Measurements from ENCODE around the gene FAM193A.
"Not testable (repeated sequence)": the region's sequence is repeated elsewhere in the genome, so short reads cannot be mapped to it uniquely, and the experiment has no call there.

Gene FAM193A

DNA sequence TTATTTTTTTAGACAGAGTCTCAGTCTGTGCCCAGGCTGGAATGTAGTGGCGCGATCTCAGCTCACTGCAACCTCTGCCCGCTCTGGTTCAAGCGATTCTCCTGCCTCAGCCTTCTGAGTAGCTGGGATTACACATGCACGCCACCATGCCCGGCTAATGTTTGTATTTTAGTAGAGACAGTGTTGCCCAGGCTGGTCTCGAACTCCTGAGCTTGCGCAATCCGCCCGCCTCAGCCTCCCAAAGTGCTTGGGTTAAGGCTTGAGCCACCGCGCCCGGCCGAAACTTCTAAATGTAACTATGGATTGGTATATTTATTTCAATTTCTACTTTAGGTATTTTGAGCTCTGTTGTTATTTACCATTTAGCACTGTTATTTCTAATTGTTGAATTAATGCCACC is 79.4 kb downstream of the FAM193A start:
- no peak for DNase-seq (ENCODE audit: low spot score)

DNA sequence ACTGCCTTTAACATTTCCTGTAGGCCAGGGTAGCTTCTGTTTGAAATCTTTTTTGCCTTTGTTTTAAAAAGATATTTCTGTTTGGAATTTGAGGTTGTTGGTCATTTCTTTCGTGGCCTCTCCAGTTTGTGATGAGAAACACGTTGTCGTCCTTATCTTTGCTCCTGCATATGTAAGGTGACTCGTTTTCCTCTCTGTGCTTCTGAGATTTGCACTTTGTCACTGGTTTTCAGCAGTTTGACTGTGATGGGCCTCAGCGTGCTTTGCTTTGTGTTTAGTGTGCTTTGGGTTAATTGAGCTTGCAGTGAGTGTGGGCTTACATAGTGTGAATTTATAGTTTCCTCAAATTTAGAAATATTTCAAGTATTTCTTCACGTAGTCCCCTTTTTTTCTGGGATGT is 81.5 kb downstream of the FAM193A start:
- DNase-seq (ENCODE audit: low spot score) = no peak

DNA sequence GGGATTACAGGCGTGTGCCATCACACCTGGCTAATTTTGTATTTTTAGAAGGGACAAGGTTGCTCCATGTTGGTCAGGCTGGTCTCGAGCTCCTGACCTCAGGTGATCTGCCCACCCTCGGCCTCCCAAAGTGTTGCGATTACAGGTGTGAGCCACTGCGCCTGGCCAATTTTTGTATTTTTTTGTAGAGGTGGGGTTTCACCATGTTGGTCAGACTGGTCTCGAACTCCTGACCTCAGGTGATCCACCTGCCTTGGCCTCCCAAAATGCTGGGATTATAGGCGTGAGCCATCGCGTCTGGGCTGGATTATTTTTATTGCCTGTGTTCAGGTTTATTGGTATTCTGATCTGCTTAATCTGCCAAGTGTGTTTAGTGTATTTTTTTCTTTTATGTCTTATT is 82.3 kb downstream of the FAM193A start:
- not testable (repeated sequence) for DNase-seq (ENCODE audit: low spot score)

DNA sequence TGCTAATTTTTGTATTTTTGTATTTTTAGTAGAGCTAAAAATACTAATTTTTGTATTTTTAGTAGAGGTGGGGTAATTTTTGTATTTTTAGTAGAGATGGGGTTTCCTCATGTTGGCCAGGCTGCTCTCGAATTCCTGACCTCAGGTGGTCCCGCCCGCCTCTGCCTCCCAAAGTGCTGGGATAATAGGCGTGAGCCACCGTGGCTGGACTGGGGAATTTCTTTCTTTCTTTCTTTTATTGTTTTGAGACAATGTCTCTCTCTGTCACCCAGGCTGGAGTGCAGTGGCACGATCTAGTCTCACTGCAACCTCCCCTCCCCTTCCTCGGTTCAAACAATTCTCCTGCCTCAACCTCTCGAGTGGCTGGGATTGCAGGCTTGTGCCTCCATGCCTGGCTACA is 83.0 kb downstream of the FAM193A start:
- no peak for DNase-seq (ENCODE audit: low spot score)

DNA sequence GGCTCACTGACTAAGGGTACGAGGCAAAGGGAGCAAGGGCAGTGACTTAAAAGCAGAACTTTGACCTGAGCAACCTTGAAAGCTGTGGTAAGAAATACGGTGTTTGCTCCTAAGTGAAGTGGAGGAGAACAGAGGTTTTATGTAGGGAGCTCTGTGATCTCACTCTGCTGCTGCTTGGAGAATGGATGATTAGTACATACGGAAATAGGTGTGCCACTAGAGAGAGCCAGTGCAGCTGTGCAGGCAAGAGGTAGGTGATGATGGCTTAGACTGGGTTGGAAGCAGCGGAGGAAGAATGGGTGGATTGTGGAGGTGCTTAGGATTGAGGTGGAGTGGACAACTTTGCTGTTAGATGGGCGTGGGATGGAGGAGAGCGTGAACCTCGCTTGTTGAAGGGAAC is 85.0 kb downstream of the FAM193A start:
- DNase-seq (ENCODE audit: low spot score) = no peak

DNA sequence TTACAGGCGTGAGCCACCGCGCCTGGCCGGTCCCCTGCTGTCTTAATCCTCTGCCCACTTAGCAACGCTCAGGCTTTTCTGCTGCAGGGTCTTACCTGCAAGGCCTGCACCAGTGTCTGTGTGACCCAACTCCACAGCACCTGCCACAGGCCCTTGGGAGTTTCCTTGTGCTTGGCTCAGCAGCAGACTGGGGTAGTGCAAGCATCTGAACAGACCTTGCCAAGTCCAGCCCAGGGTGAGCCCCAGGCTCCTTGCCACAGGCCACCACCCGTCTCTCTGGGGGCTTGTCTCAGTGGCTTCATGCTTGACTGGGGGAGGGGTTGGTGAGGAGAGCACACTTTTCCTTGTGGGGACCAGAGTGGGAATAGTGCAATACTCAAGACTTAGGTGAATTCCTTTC is 87.0 kb downstream of the FAM193A start:
- DNase-seq (ENCODE audit: low spot score) = no peak

DNA sequence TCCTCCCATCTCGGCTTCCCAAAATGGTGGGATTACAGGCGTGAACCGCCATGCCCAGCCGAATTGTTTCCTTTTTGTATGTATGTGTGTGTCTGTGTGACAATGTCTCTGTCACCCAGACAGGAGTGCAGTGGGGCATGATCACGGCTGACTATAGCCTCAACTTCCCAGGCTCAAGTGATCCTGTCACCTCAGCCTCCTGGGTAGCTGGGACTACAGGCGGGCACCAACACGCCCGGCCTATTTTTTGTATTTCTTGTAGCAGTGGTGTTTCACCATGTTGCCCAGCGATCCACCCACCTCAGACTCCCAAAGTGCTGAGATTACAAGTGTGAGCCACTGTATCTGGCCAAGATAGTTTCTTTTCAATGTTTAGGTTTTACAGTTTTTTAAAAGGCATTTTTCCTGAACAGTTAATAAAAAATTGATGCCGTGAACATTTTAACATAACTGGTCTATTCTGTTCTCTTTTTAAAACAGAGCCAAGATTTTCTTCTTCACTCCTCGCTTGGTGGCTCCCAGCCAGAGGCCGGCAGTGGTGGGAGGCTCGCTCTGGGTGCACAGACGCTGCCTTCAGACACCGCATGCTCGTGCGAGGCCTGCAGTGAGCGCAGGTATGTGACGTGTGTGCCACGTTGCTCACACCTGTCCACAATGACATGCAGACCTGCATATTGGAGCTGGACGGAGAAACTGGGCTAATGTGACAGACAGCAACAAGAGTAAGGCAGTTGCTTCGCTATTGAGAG is 88.5 kb downstream of the FAM193A start:
- DNase-seq (ENCODE audit: low spot score) = no peak

DNA sequence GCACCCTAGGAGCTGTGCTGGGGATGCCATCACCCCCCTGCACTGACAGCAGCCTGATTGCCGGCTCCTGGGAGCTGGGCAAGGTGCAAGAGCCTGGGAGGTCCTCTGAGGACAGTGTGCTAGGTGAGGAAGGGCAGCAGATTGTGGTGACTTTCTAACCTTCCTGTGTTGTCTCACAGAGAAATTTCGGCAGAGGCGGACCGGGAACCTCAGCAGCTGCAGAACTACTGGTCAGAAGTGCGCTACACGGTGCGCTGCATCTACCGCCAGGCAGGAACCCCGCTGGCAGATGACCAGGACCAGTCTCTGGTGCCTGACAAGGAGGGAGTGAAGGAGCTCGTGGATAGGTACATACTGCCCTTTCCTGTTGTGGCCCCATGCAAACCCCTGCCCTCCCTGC is 89.8 kb downstream of the FAM193A start:
- DNase-seq (ENCODE audit: low spot score) = no peak

DNA sequence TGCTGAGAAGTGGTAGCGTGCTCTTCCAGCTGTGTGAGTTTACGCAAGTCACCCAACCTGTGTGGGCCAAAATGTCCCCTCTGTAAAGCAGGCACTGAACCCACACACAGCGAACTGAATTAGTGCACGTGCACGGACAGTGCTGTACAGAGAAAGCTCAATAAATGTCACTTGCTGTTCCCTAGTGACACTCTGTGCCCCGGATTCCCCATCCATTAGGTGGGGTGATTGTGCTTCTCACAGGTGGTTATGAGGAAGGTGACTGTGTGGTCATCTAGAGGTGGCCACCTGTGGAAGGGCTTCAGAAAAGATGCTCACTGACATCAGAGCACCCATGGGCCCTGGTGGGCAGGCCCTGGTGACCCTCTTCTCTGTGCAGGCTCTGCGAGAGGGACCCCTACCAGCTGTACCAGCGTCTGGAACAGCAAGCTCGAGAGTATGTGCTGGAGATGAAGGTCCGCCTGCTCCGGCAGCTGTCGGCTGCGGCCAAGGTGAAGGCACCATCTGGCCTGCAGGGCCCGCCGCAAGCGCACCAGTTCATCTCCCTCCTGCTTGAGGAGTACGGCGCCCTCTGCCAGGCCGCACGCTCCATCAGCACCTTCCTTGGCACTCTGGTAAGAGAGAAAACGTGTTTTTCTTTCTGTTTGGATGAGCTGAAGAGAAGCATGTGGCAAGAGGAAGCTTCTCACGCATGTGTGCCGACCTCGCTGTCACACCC is 94.3 kb downstream of the FAM193A start:
- no peak for DNase-seq (ENCODE audit: low spot score)

DNA sequence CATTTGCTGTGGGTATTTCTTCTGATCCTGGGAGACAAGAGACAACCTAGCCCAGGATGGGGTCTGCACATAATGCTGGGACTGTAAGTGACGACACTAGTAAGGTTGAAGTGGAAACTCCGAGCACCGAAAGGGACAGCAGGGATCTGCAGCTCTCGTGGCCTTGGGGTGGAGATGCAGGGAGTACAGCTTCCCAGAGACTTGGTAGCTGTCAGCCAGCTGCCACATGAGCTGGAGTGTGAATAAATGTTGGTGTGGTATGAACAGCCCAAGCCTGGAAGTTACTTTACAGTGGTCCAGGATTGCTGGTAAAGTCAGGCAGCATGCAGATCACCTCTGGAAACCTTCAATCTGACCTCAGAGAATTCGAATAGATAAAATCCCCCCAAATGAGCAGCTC is 97.6 kb downstream of the FAM193A start:
- DNase-seq (ENCODE audit: low spot score) = no peak

DNA sequence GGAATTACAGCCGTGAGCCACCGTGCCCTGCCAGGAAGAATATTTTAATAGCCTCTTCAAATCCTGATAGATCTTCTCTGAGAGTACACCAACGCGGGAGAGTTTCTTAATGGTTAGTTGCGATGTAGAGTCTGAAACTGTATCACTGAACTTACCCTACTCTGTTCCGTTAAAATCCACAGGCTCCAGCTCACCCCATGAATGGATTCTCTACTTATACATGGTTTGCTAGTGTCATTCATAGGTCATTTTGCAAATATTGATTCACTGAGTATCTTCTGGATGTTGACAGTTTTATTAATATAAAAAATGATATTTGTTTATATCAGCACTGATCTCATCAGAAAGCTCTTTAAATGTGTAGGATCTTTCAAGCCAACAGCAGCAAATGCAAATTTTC is 99.9 kb downstream of the FAM193A start:
- DNase-seq (ENCODE audit: low spot score) = no peak

DNA sequence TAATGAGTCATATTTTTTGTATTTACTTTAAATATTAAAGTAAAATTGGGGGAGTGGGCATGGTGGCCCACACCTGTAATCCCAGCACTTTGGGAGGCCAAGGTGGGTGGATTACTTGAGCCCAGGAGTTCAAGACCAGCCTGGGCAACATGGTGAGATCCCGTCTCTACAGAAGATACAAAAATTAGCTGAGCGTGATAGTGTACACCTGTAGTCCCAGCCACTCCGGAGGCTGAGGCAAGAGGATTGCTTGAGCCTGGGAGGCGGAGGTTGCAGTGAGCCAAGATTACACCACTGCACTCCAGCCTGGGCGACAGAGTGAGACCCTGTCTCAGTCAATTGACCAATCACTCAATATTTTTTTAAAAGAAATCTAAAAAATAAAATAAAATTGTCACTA is 100.5 kb downstream of the FAM193A start:
- DNase-seq (ENCODE audit: low spot score) = not testable (repeated sequence)

DNA sequence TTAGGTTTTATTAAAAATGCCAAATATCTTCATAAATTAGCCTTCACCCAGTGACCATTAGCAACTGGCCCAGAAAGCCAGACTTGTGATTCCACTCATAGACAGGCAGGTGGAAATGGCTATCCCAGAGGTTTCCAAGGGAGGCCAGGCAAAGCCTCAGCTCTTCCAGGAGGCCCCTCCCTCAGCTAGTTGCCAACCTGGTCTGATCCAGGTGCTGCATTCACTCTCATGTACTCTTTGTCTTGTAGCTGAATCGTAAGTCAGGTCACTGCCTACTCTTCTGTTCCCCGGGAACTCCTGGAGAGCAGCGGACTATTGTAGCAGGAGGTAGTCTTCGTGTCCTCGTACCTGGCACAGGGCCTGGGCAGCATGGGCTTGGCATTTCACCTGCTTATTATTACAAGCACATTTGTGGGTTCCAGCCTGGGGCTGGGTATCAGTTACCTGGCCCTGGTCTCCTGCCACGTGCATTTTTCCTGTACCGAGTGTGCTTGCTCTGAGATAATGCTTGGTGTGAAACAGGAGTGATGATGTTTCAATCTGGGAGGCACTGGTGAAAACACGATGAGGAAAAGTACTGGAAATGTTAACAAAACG is 101.6 kb downstream of the FAM193A start:
- DNase-seq (ENCODE audit: low spot score) = no peak

DNA sequence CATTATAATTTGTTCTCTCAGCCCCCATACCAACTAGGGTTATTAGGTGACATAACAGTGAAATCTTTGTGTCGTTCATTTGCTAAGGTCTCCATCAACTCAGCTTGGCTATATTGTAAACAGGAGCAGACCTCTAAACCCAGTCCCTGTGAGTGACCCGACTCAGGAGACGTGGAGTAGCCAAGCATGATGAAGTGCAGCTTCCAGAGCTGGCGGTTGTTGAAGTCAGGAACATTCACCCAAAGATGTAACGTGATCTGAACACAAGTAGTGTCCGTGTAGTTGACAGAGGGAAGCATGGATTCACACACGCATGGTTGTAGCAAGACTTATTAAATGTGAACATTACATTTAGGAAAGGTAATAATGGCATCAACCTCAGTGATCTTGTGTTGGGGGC is 102.3 kb downstream of the FAM193A start:
- DNase-seq (ENCODE audit: low spot score) = no peak

DNA sequence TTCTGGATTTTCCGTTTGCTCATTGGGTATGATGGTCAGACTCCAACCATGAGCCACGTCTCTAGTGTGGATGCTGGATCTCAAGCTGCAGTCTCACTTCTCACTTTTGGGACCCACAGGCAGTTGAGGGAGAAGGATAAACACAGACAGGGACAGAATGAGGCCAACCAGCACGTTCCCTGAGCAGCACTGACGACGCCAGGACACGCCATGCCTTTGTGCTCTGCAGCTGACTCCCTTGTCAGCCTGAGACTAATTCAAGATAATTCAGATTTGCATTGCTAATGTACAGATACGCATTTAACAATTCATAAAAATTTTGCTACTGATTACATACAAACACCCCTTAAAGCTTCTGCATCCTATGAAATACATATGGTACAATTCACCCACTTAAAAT is 106.5 kb downstream of the FAM193A start:
- DNase-seq (ENCODE audit: low spot score) = no peak

DNA sequence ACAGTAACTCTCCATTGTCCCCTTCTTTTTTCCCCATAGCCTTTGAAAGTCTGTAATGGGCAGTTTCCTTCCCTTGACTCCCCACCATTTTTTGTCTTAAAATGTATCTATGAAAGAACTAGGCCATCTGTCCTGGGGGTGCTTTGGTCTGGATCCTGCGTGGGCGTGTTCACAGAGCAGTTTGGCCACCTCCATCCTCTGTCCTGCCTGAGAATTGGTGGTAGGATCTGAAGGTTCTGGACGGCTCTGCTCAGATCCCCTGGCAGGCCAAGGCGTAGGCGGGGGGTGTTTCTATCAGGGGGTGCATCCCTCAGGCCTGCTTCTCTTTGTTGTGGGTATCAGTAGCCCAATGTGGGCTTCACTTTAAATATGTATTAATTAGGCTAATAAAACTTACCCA is 107.1 kb downstream of the FAM193A start:
- no peak for DNase-seq (ENCODE audit: low spot score)

DNA sequence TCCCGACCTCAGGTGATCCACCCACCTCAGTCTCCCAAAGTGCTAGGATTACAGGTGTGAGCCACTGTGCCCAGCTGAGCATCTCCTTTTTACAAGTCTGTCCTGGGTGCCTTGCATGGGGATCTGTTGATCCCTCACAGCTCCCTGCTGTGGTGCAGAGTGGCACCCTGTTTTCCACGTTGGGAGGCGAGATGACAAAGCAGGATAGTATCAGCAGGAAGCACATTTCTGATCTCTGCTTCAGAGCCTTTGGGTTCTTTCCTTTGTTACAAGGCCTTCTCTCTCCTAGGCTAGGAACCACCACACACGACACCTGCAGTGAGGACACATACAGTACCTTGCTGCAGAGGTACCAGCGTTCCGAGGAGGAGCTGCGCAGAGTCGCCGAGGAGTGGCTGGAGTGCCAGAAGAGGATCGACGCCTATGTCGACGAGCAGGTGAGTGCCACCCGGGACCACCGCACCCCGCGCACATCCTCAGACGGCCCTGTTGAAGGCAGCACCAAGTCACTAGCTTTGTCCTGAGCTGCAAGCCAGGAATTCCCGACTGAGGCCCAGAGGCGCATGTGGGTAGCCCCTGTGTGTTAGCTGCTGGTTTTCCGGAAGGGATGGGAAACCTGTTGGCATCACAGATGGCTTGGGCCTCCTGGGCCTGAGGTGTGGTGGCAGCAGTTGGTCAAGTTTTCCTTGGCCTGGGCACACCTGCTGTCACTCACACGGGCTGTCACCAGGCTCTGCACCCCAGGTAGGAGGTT is 110.1 kb downstream of the FAM193A start:
- DNase-seq (ENCODE audit: low spot score) = no peak

DNA sequence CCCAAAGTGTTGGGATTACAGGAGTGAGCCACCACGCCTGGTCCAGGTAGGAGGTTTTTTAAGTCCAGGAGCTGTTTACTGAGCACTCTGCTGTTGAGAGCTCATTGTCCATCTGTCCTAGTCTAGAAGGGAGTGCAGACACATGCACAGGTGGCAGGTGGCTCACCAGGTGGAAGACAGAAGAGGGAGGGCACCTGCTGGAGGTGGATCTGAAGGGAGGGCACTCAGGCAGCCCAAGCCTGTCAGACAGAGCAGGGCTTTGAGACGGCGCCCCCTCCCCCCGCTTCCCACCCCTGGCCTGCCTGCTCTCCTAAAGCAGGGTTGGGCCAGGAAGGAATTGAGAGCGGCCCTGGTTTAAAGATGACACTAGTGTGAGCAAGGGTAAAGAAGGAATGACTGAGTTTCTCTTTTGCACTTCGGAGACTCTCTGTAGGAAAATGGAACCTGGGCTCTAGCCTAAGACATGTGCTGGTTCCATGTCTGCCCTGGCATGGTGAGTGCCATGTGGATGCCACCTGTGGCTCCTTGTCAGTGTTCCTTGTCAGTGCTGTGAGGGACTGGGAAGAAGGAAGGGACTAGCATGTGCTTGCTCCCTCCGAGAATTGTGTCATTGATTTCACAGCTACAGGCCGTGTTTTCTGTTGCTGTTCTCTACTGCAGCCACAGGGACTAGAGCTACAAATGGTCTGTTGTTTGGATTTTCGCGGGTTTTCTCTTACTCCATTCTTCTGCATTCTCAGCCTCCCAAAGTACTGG is 111.1 kb downstream of the FAM193A start:
- DNase-seq (ENCODE audit: low spot score) = no peak

DNA sequence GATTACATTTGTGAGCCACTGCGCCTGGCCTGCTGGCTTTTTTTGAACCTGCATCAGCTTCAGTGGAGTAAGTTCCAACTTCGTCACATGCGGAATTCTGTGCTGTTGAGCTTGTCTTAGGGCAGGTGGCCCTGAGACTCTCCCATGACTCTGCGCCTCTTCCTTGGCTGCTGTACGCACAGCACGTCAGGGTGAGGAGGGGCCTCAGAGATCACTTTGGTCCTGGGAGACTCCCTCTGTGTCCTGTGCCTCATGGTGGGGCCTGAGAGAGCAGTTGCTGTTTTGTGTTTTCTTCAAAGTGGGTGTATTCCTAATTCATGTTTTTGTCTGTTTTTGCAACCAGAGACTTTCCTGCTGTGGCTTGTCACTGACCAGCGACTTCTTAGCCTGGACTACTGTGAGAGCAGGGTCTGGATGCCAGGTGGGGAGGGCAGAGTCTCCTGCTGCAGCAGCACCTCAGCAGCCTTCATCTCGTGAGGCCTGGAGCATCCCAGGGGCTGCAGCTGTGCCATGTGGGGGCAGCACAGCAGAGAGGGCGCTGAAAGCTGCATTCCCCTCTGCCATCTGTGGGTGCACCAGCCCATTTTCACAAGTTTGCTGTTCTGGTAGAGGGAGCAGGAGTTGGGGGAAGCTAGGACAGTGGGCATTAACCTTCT is 111.8 kb downstream of the FAM193A start:
- no peak for DNase-seq (ENCODE audit: low spot score)

DNA sequence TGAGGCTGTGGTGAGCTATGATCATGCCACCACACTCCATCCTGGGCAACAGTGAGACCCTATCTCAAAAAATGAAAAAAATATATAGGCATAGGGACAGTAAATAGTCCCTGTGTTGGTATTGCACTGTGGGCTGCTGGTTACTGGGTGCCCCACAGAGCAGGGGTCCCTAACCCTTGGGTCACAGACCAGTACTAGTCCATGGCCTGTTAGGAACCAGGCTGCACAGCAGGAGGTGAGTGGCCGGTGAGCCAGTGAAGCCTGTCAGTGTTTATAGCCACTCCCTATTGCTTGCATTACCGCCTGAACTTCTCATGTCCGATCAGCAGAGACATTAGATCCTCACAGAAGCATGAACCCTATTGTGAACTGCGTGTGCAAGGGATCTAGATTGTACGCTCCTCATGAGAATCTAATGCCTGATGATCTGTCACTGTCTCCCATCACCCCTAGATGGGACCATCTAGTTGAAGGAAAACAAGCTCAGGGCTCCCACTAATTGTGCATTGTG is 113.2 kb downstream of the FAM193A start:
- DNase-seq (ENCODE audit: low spot score) = no peak

DNA sequence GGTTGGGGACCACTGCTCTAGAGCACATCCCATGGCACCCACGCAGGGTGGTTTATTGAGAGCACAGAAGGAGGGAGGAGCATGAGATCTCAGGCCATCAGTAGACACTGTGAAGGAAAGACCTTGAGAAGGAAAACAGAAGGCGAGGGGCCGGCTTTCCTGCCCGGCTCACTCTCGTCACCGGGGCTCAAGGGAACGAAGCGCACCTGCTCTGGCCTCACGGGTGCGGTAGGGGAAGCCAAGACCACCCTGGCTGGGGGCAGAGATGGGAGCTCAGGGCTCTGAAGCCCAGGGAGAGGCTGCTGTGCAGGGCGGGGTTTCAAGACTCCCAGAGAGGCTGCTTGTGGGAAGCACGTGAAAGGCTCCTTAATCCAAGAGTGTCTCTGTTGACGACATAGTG is 113.8 kb downstream of the FAM193A start:
- no peak for DNase-seq (ENCODE audit: low spot score)

Measured in HuH-7.5 (cell line).